HL-60 (cell line): ENCODE measurements around the gene HNF1B.

Experiments
- DNase-seq, 2 experiments: peaks; one replicate each; pipeline ENCODE4 v3.0.0-alpha.2; 2010 to 2020; ENCODE audit warnings: low read depth in 1 of 2, low spot score in 1 of 2
- H3K27ac ChIP-seq: fragments of 250-450 bp; sonication (Bioruptor Pico); replicated peaks from 2 replicates; pipeline ENCODE4 v1.5.1; 2020; ENCODE audit warnings: mild to moderate bottlenecking, moderate library complexity
- H3K27me3 ChIP-seq: fragments of 250-450 bp; sonication (Bioruptor Pico); 2 replicates; pipeline ENCODE4 v1.5.1; 2021; ENCODE audit warnings: mild to moderate bottlenecking, moderate library complexity; ENCODE audit not compliant: insufficient read depth, poor library complexity, severe bottlenecking
- H3K4me3 ChIP-seq: replicated peaks from 2 replicates; pipeline ENCODE4 v1.5.1; 2011; ENCODE audit warnings: mild to moderate bottlenecking, control low read depth, low read length; ENCODE audit not compliant: insufficient read depth
- GABPA ChIP-seq: IDR thresholded peaks from 2 replicates; pipeline ENCODE4 v1.6.1; 2012; ENCODE audit warnings: low read depth
- POLR2AphosphoS5 ChIP-seq: IDR thresholded peaks from 2 replicates; pipeline ENCODE4 v1.6.1; 2012; ENCODE audit warnings: low read depth
- SPI1 ChIP-seq: IDR thresholded peaks from 2 replicates; pipeline ENCODE4 v1.6.1; 2012; ENCODE audit warnings: low read depth, mild to moderate bottlenecking, borderline replicate concordance
- TF ChIP-seq, protein P1 (sequence below): IDR thresholded peaks from 2 replicates; pipeline ENCODE4 v1.6.1; 2012; ENCODE audit warnings: low read depth; ENCODE audit not compliant: insufficient replicate concordance
- TF ChIP-seq, protein P2 (sequence below): IDR thresholded peaks from one replicate; pipeline ENCODE4 v1.5.1; 2011; ENCODE audit warnings: low read length, control low read depth, inconsistent platforms; ENCODE audit not compliant: insufficient read depth

The HNF1B gene

DNA sequence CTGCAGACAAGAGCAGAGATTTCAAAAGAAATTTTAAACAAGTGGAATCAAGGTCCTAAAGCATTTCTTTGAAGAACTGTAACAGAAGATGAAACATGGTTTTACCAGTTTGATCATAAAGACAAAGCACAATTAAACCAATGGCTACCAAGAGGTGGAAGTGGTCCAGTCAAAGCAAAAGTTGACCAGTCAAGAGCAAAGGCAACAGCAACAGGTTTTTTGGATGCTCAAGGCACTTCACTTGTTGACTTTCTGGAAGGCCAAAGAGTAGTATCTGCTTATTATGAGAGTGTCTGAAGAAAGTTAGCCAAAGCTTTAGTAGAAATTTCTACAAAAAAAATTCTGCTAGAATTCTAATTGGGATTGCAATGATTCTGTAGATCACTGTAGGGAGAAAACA is 106.9 kb downstream of the HNF1B start:
- TF ChIP-seq SPI1, result no peak
- TF ChIP-seq, protein P1, sequence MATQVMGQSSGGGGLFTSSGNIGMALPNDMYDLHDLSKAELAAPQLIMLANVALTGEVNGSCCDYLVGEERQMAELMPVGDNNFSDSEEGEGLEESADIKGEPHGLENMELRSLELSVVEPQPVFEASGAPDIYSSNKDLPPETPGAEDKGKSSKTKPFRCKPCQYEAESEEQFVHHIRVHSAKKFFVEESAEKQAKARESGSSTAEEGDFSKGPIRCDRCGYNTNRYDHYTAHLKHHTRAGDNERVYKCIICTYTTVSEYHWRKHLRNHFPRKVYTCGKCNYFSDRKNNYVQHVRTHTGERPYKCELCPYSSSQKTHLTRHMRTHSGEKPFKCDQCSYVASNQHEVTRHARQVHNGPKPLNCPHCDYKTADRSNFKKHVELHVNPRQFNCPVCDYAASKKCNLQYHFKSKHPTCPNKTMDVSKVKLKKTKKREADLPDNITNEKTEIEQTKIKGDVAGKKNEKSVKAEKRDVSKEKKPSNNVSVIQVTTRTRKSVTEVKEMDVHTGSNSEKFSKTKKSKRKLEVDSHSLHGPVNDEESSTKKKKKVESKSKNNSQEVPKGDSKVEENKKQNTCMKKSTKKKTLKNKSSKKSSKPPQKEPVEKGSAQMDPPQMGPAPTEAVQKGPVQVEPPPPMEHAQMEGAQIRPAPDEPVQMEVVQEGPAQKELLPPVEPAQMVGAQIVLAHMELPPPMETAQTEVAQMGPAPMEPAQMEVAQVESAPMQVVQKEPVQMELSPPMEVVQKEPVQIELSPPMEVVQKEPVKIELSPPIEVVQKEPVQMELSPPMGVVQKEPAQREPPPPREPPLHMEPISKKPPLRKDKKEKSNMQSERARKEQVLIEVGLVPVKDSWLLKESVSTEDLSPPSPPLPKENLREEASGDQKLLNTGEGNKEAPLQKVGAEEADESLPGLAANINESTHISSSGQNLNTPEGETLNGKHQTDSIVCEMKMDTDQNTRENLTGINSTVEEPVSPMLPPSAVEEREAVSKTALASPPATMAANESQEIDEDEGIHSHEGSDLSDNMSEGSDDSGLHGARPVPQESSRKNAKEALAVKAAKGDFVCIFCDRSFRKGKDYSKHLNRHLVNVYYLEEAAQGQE, result no peak
- TF ChIP-seq GABPA, result no peak
- TF ChIP-seq POLR2AphosphoS5, result no peak
- TF ChIP-seq, protein P2, sequence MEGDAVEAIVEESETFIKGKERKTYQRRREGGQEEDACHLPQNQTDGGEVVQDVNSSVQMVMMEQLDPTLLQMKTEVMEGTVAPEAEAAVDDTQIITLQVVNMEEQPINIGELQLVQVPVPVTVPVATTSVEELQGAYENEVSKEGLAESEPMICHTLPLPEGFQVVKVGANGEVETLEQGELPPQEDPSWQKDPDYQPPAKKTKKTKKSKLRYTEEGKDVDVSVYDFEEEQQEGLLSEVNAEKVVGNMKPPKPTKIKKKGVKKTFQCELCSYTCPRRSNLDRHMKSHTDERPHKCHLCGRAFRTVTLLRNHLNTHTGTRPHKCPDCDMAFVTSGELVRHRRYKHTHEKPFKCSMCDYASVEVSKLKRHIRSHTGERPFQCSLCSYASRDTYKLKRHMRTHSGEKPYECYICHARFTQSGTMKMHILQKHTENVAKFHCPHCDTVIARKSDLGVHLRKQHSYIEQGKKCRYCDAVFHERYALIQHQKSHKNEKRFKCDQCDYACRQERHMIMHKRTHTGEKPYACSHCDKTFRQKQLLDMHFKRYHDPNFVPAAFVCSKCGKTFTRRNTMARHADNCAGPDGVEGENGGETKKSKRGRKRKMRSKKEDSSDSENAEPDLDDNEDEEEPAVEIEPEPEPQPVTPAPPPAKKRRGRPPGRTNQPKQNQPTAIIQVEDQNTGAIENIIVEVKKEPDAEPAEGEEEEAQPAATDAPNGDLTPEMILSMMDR, result no peak
- no peak for DNase-seq

More for the DNA sequence above, 106.9 kb downstream of the HNF1B start:
- no peaks in the 10 kb centered on the region for H3K27me3 ChIP-seq
- no peak overlapping the region for H3K4me3 ChIP-seq
- H3K27ac ChIP-seq, result no peak overlapping the region
